Measurements from ENCODE around the gene EMP1.
A peak's percentile ranks its signal among the peaks of the same experiment; 100 is the strongest.

Gene EMP1

GRCh38 chr12:13222076-13222475, 25.6 kb downstream of the EMP1 start:
- peak; percentile 45 for DNase-seq (ENCODE audit: low read depth)

- DNase-seq (ENCODE audit: low read depth), result peak; percentile 99
These were observed 26.8 kb downstream of the EMP1 start for GRCh38 chr12:13223179-13223804.

- no peak for DNase-seq (ENCODE audit: low read depth)
These were observed 27.4 kb downstream of the EMP1 start for GRCh38 chr12:13223941-13224340.

- no peak for DNase-seq (ENCODE audit: low read depth)
These were observed 30.7 kb downstream of the EMP1 start for GRCh38 chr12:13227191-13227590.

- no peak for DNase-seq (ENCODE audit: low read depth)
These were observed 32.1 kb downstream of the EMP1 start for GRCh38 chr12:13228579-13228978.

GRCh38 chr12:13229504-13229903, 33.0 kb downstream of the EMP1 start:
- DNase-seq (ENCODE audit: low read depth), result no peak

- no peak for DNase-seq (ENCODE audit: low read depth)
These were observed 34.0 kb downstream of the EMP1 start for GRCh38 chr12:13230500-13230899.

GRCh38 chr12:13233830-13234641, 37.5 kb downstream of the EMP1 start:
- peak; percentile 84 for DNase-seq (ENCODE audit: low read depth)

GRCh38 chr12:13238204-13238603, 41.7 kb downstream of the EMP1 start:
- no peak for DNase-seq (ENCODE audit: low read depth)

- peak; percentile 58 for DNase-seq (ENCODE audit: low read depth)
These were observed 45.4 kb downstream of the EMP1 start for GRCh38 chr12:13241833-13242488.

GRCh38 chr12:13242936-13243335, 46.4 kb downstream of the EMP1 start:
- no peak for DNase-seq (ENCODE audit: low read depth)

GRCh38 chr12:13243516-13244070, 47.1 kb downstream of the EMP1 start:
- DNase-seq (ENCODE audit: low read depth), result no peak

- no peak for DNase-seq (ENCODE audit: low read depth)
These were observed 51.1 kb downstream of the EMP1 start for GRCh38 chr12:13247596-13247995.

- DNase-seq (ENCODE audit: low read depth), result no peak
These were observed 52.4 kb downstream of the EMP1 start for GRCh38 chr12:13248964-13249363.

- peak; percentile 91 for DNase-seq (ENCODE audit: low read depth)
These were observed 53.9 kb downstream of the EMP1 start for GRCh38 chr12:13250416-13250815.

- no peak for DNase-seq (ENCODE audit: low read depth)
These were observed 55.0 kb downstream of the EMP1 start for GRCh38 chr12:13251521-13251920.

- DNase-seq (ENCODE audit: low read depth), result no peak
These were observed 55.5 kb downstream of the EMP1 start for GRCh38 chr12:13252024-13252423.

- DNase-seq (ENCODE audit: low read depth), result no peak
These were observed 56.1 kb downstream of the EMP1 start for GRCh38 chr12:13252616-13253015.

GRCh38 chr12:13253966-13254760, 57.6 kb downstream of the EMP1 start:
- DNase-seq (ENCODE audit: low read depth), result no peak

GRCh38 chr12:13255792-13256691, 59.5 kb downstream of the EMP1 start:
- peak; percentile 95 for DNase-seq (ENCODE audit: low read depth)

- DNase-seq (ENCODE audit: low read depth), result no peak
These were observed 60.1 kb downstream of the EMP1 start for GRCh38 chr12:13256692-13257045.

Measured in ELR (cell line).